ENCODE measurements around the gene KIRREL3. TPM values are rescaled to one million over a fixed set of nuclear protein-coding genes. Genes with fewer than 3 reads are reported as not detected.

KIRREL3 gene
- polyA plus RNA-seq, 1 of the 3 experiments (the other 2 are of a cell fraction): 3.7 TPM

- DNase-seq: no peak
- Histone ChIP-seq H3K79me2 (ENCODE audit: insufficient read depth) (no peaks in the 10 kb centered on the region), H3K27ac (ENCODE audit: low read depth in 2 of 2, low read length in 1 of 2) (no peak overlapping the region), H3K9me2 (no peaks in the 10 kb centered on the region), H4K20me1 (ENCODE audit: insufficient read depth) (no peaks in the 10 kb centered on the region), H3K4me3 (ENCODE audit: low read depth in 2 of 2, low read length in 1 of 2) (no peak overlapping the region), H3F3A (replicated peaks; ENCODE audit: insufficient read depth) (no peaks in the 10 kb centered on the region), H3K4me1 (ENCODE audit: control insufficient read depth in 1 of 2, insufficient read depth in 2 of 2, low read depth in 1 of 2, low read length in 1 of 2) (no peaks in the 10 kb centered on the region), H3K9me3 (no peaks in the 10 kb centered on the region), H3K4me2 (no peak overlapping the region), H3K27me3 (ENCODE audit: insufficient read depth) (peaks cover 4% of the 10 kb centered on the region; the same call in 1 of the 2 replicates), H3K36me3 (replicated peaks in 1 of 2; ENCODE audit: control insufficient read depth in 1 of 2, insufficient read depth in 2 of 2, low read length in 1 of 2) (no peaks in the 10 kb centered on the region), H3K9ac (no peak overlapping the region), H2AFZ (ENCODE audit: low read depth) (no peak overlapping the region)
- TF ChIP-seq PBX3 (IDR thresholded peaks at IDR 0.05): no peak
- no peak for TF ChIP-seq SMC3 (IDR thresholded peaks at IDR 0.05; ENCODE audit: low read depth, low read length)
- no peak for TF ChIP-seq MAX (IDR thresholded peaks at IDR 0.05; ENCODE audit: low read depth)
- TF ChIP-seq IRF3 (IDR thresholded peaks at IDR 0.05; ENCODE audit: low read depth, low read length): no peak
- no peak for TF ChIP-seq TAF1 (IDR thresholded peaks at IDR 0.05; ENCODE audit: borderline replicate concordance, low read depth, low read length)
- no peak for TF ChIP-seq RCOR1 (IDR thresholded peaks at IDR 0.05; ENCODE audit: low read length)
- no peak for TF ChIP-seq CTCF (IDR thresholded peaks at IDR 0.05)
- TF ChIP-seq FOXJ3 (CRISPR knock-in tag; IDR thresholded peaks at IDR 0.05): no peak
- TF ChIP-seq ELF1 (IDR thresholded peaks at IDR 0.05): no peak
- TF ChIP-seq GABPA (IDR thresholded peaks at IDR 0.05; ENCODE audit: low read depth): no peak
- no peak for TF ChIP-seq FOSL2 (IDR thresholded peaks at IDR 0.05; ENCODE audit: borderline replicate concordance, low read depth)
- no peak for TF ChIP-seq CHD2 (IDR thresholded peaks at IDR 0.05; ENCODE audit: low read length, partially characterized antibody)
- TF ChIP-seq GATA2 (CRISPR knock-in tag; IDR thresholded peaks at IDR 0.05): no peak
- TF ChIP-seq MXI1 (IDR thresholded peaks at IDR 0.05; ENCODE audit: low read depth, low read length): no peak
- TF ChIP-seq FOXM1 (IDR thresholded peaks at IDR 0.05; ENCODE audit: low read depth): no peak
- TF ChIP-seq NRF1 (IDR thresholded peaks at IDR 0.05; ENCODE audit: low read depth, low read length): no peak
- POLR2A ChIA-PET: no interaction called here
- WGBS (ENCODE audit: low lambda C conversion rate): 45% methylated on average over 4 of the region's 4 CpGs
- CTCF ChIA-PET: interaction anchor here (1.4 kb wide), 1 partner anchor 23 kb away, joined by 4 read pairs; no protein-coding TSS in a partner anchor
These were observed 26.4 kb upstream of the KIRREL3 start for GRCh38 chr11:127027000-127027399.

Measured in SK-N-SH (cell line).